Naive thymus-derived CD4-positive, alpha-beta T cell (primary cell): Measurements from ENCODE around the gene NPIPB6. TPM values are rescaled to one million over a fixed set of nuclear protein-coding genes. Genes with fewer than 3 reads are reported as not detected.

Source experiments
- ATAC-seq: fragments of 150-1000 bp; cut with Tn5 transposase; 2 replicates; pipeline ENCODE4 v1.10.0; 2021; ENCODE audit warnings: mild to moderate bottlenecking, moderate library complexity
- CTCF ChIA-PET: fragments of 350-600 bp; sonication (Branson Sonifier 250); formaldehyde crosslinking; loops from one replicate; lab custom pipeline; 2021; ENCODE audit warnings: antibody characterized with exemption; lab: Charles Lee
- POLR2A ChIA-PET: fragments of 350-600 bp; sonication (Branson Sonifier 250); formaldehyde crosslinking; loops from one replicate; lab custom pipeline; 2021; ENCODE audit warnings: antibody characterized with exemption, inconsistent platforms; lab: Charles Lee
- DNase-seq, 9 donors: peaks; one replicate each; pipeline versions ENCODE4 v3.0.0 to v3.0.0-alpha.2; 2020 to 2022; ENCODE audit warnings: mixed read lengths in 1 of 9
- H3K27ac ChIP-seq: one replicate; pipeline ENCODE4 v1.7.0; 2013; ENCODE audit warnings: mild to moderate bottlenecking, low read depth, low read length, moderate library complexity
- H3K27me3 ChIP-seq, 2 donors: one replicate each; pipeline ENCODE4 v1.7.0; 2013; ENCODE audit warnings: low read length in 2 of 2, mild to moderate bottlenecking in 2 of 2, moderate library complexity in 2 of 2; ENCODE audit not compliant: control insufficient read depth in 2 of 2, insufficient read depth in 2 of 2
- H3K36me3 ChIP-seq, 3 experiments: 1 replicate in 2 of 3; 2 replicates in 1 of 3; pipeline ENCODE4 v1.7.0; 2013; ENCODE audit warnings: low read length in 3 of 3, mild to moderate bottlenecking in 3 of 3, moderate library complexity in 1 of 3; ENCODE audit not compliant: insufficient read depth in 3 of 3, control insufficient read depth in 2 of 3
- H3K4me1 ChIP-seq, 2 donors: one replicate each; pipeline ENCODE4 v1.7.0; 2013; ENCODE audit warnings: low read length in 2 of 2, mild to moderate bottlenecking in 2 of 2, moderate library complexity in 1 of 2; ENCODE audit not compliant: control insufficient read depth in 2 of 2, insufficient read depth in 2 of 2
- H3K4me3 ChIP-seq: 2 replicates; pipeline ENCODE4 v1.7.0; 2013; ENCODE audit warnings: mild to moderate bottlenecking, low read length
- H3K9me3 ChIP-seq, 3 experiments: 1 replicate in 2 of 3; 2 replicates in 1 of 3; pipeline ENCODE4 v1.7.0; 2013; ENCODE audit warnings: low read length in 3 of 3; ENCODE audit not compliant: control insufficient read depth in 2 of 3
- H3K27ac Mint-ChIP-seq, 9 donors: one replicate each; pipeline ENCODE4 v1.8.0; 2020 to 2022; ENCODE audit warnings: mixed read lengths in 9 of 9, mild to moderate bottlenecking in 8 of 9, moderate library complexity in 5 of 9, inconsistent platforms in 2 of 9
- H3K27me3 Mint-ChIP-seq, 5 donors: one replicate each; pipeline ENCODE4 v1.8.0; 2021 to 2022; ENCODE audit warnings: mixed read lengths in 5 of 5, mild to moderate bottlenecking in 1 of 5
- H3K36me3 Mint-ChIP-seq, 5 donors: one replicate each; pipeline ENCODE4 v1.8.0; 2020 to 2022; ENCODE audit warnings: mixed read lengths in 5 of 5, mild to moderate bottlenecking in 3 of 5, inconsistent platforms in 1 of 5
- H3K4me1 Mint-ChIP-seq, 7 donors: one replicate each; pipeline ENCODE4 v1.8.0; 2020 to 2022; ENCODE audit warnings: mixed read lengths in 7 of 7, mild to moderate bottlenecking in 3 of 7, inconsistent platforms in 1 of 7
- H3K4me3 Mint-ChIP-seq, 10 donors: one replicate each; pipeline ENCODE4 v1.8.0; 2020 to 2022; ENCODE audit warnings: mild to moderate bottlenecking in 10 of 10, mixed read lengths in 10 of 10, moderate library complexity in 6 of 10, inconsistent platforms in 2 of 10
- H3K9me3 Mint-ChIP-seq, 11 donors: one replicate each; pipeline ENCODE4 v1.8.0; 2020 to 2022; ENCODE audit warnings: mixed read lengths in 11 of 11, mild to moderate bottlenecking in 4 of 11, inconsistent platforms in 1 of 11, moderate library complexity in 1 of 11
- intact Hi-C, 2 donors: fragments of 100-400 bp; cut with micrococcal nuclease; formaldehyde crosslinking; loops; one replicate each; pipeline ENCODE4 v1.15.1; 2023
- polyA plus RNA-seq, 2 donors: library from polyadenylated mRNA; unstranded; fragments of 300-500 nt; fragmentation: Illumina TruSeq; gene quantifications; one replicate each; pipeline ENCODE4 v1.2.3, GENCODE V29; 2021
- total RNA-seq, 6 experiments: library from RNA in 5 of 6; stranded (reverse) in 5 of 6; gene quantifications; 1 replicate in 5 of 6; 2 replicates in 1 of 6; pipeline ENCODE4 v1.2.3 and lab custom pipeline; 2021 to 2026

NPIPB6 gene
- total and polyA plus RNA-seq, 7 experiments from 2014 or later, result 2.5 to 7.3 (median 5.6) TPM; not detected in 2

GRCh38 chr16:28318042-28318744 lies 45.1 kb downstream of the NPIPB6 start:
- ATAC-seq (no peak), DNase-seq (no peak)
- H3K4me3 ChIP-seq, result no peak overlapping the region
- H3K4me1 ChIP-seq, result peaks cover 16 to 23% of the 10 kb centered on the region in 2 donors
- CTCF ChIA-PET, result interaction anchor here (0.6 to 5.8 kb wide), 9 partner anchors 10 to 182 kb away, joined by 3 to 124 read pairs (median 6); partner anchors contain the start of gene SBK1
- no peaks in the 10 kb centered on the region for H3K9me3 Mint-ChIP-seq
- no peaks in the 10 kb centered on the region for H3K9me3 ChIP-seq
- H3K36me3 ChIP-seq, result peaks cover 0 to 46% (median 12%) of the 10 kb centered on the region in 3 experiments
- H3K27ac Mint-ChIP-seq, result peak overlapping the region in 6 of 9 donors; percentile 5 to 79 (median 38)
- no peaks in the 10 kb centered on the region for H3K27me3 ChIP-seq
- H3K36me3 Mint-ChIP-seq, result peaks cover 0 to 25% (median 12%) of the 10 kb centered on the region in 5 donors
- no peaks in the 10 kb centered on the region for H3K27me3 Mint-ChIP-seq
- H3K27ac ChIP-seq, result no peak overlapping the region
- H3K4me3 Mint-ChIP-seq, result no peak overlapping the region
- H3K4me1 Mint-ChIP-seq, result peaks cover 6 to 41% (median 21%) of the 10 kb centered on the region in 7 donors
- intact Hi-C loops, result no loop called here
- POLR2A ChIA-PET, result interaction anchor here (0.9 to 11.7 kb wide), 2 partner anchors 15 to 38 kb away, joined by 3 to 174 read pairs; no protein-coding TSS in a partner anchor

GRCh38 chr16:28317040-28317880 lies 46.0 kb downstream of the NPIPB6 start:
- Histone ChIP-seq H3K27ac (peak overlapping the region; percentile 38), H3K4me1 (peaks cover 25 to 30% of the 10 kb centered on the region in 2 donors), H3K9me3 (no peaks in the 10 kb centered on the region), H3K36me3 (peaks cover 0 to 39% (median 12%) of the 10 kb centered on the region in 3 experiments), H3K4me3 (no peak overlapping the region), H3K27me3 (no peaks in the 10 kb centered on the region)
- intact Hi-C loops, result loop anchor here (1.0 to 2.0 kb wide), 4 partner anchors 39 to 232 kb away; no protein-coding TSS in a partner anchor
- Mint-ChIP-seq H3K27ac (peak overlapping the region; percentile 33 to 90 (median 82)), H3K27me3 (no peaks in the 10 kb centered on the region), H3K4me3 (peak overlapping the region in 7 of 10 donors; percentile 13 to 63 (median 38)), H3K4me1 (peaks cover 8 to 49% (median 28%) of the 10 kb centered on the region in 7 donors), H3K36me3 (peaks cover 0 to 24% (median 12%) of the 10 kb centered on the region in 5 donors), H3K9me3 (no peaks in the 10 kb centered on the region)
- DNase-seq (peak; percentile 45 to 82 (median 64)), ATAC-seq (peak; percentile 84)
- POLR2A ChIA-PET, result interaction anchor here (1.0 to 11.7 kb wide), 3 partner anchors 24 to 37 kb away, joined by 3 to 174 read pairs (median 6); no protein-coding TSS in a partner anchor
- CTCF ChIA-PET, result interaction anchor here (0.6 to 5.8 kb wide), 17 partner anchors 11 to 181 kb away, joined by 3 to 124 read pairs (median 3); partner anchors contain the start of genes CLN3 and SBK1

DNA sequence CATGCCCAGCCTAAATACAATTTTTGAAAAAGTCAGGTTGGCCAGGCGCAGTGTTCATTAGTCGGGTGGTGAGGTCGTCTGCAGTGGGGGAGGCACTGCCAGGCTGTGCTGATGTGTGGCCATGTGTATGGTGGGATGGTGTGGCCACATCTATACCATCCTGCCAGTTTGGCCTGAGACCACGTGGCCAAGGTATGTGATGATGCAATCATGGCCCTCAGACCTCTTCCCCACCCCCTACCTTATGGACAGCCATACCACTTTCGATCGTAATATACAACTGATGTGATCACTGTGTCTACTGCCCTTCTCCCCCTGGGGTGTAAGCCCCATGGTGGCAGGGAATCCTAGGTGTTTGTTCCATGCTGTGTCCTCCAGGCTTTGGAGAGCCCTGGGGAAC lies 47.3 kb downstream of the NPIPB6 start:
- CTCF ChIA-PET, result interaction anchor here (0.6 to 5.8 kb wide), 9 partner anchors 18 to 176 kb away, joined by 3 to 124 read pairs (median 4); partner anchors contain the start of genes CLN3 and SBK1
- intact Hi-C loops, result loop anchor here in 1 of 2 donors (2.0 kb wide), 2 partner anchors 179 to 233 kb away; no protein-coding TSS in a partner anchor
- peaks cover 37 to 42% of the 10 kb centered on the region in 2 donors for H3K4me1 ChIP-seq

GRCh38 chr16:28313587-28313986 lies 49.7 kb downstream of the NPIPB6 start:
- Mint-ChIP-seq H3K27me3 (no peaks in the 10 kb centered on the region), H3K9me3 (peaks cover 0 to 1% (median 0%) of the 10 kb centered on the region in 11 donors), H3K4me1 (peaks cover 36 to 85% (median 64%) of the 10 kb centered on the region in 7 donors), H3K4me3 (peak overlapping the region in 2 of 10 donors; percentile 9 to 15), H3K36me3 (peaks cover 0 to 21% (median 13%) of the 10 kb centered on the region in 5 donors), H3K27ac (peak overlapping the region in 7 of 9 donors; percentile 48 to 99 (median 79))
- ChIA-PET CTCF (interaction anchor here (7.0 kb wide), 1 partner anchor 34 kb away, joined by 74 read pairs; no protein-coding TSS in a partner anchor), POLR2A (interaction anchor here (10.5 to 11.7 kb wide), 2 partner anchors 17 to 33 kb away, joined by 174 to 205 read pairs; partner anchors contain the start of gene SBK1)
- intact Hi-C loops, result no loop called here
- H3K27me3 ChIP-seq, result no peaks in the 10 kb centered on the region
- peaks cover under 1 to 11% (median 6%) of the 10 kb centered on the region in 3 experiments for H3K36me3 ChIP-seq
- peaks cover 59 to 66% of the 10 kb centered on the region in 2 donors for H3K4me1 ChIP-seq
- no peaks in the 10 kb centered on the region for H3K9me3 ChIP-seq
- no peak for ATAC-seq
- no peak for DNase-seq
- no peak overlapping the region for H3K27ac ChIP-seq
- H3K4me3 ChIP-seq, result no peak overlapping the region

More for the DNA sequence above, 47.3 kb downstream of the NPIPB6 start:
- Histone ChIP-seq H3K36me3 (peaks cover 0 to 29% (median 12%) of the 10 kb centered on the region in 3 experiments), H3K27ac (no peak overlapping the region), H3K27me3 (no peaks in the 10 kb centered on the region), H3K4me3 (no peak overlapping the region), H3K9me3 (no peaks in the 10 kb centered on the region)
- Mint-ChIP-seq H3K9me3 (no peaks in the 10 kb centered on the region), H3K27ac (peak overlapping the region in 3 of 9 donors; percentile 67 to 75 (median 67)), H3K36me3 (peaks cover 0 to 24% (median 12%) of the 10 kb centered on the region in 5 donors), H3K27me3 (no peaks in the 10 kb centered on the region), H3K4me1 (peaks cover 12 to 61% (median 40%) of the 10 kb centered on the region in 7 donors), H3K4me3 (no peak overlapping the region)
- POLR2A ChIA-PET, result interaction anchor here (0.8 to 11.7 kb wide), 6 partner anchors 20 to 53 kb away, joined by 3 to 174 read pairs (median 4); no protein-coding TSS in a partner anchor
- DNase-seq (no peak), ATAC-seq (no peak)

- Histone ChIP-seq H3K4me3 (no peak overlapping the region), H3K4me1 (peaks cover 56 to 63% of the 10 kb centered on the region in 2 donors), H3K27me3 (no peaks in the 10 kb centered on the region), H3K9me3 (no peaks in the 10 kb centered on the region), H3K27ac (peak overlapping the region; percentile 77), H3K36me3 (peaks cover 0 to 6% (median 0%) of the 10 kb centered on the region in 3 experiments)
- POLR2A ChIA-PET, result interaction anchor here (0.8 to 11.7 kb wide), 3 partner anchors 9 to 32 kb away, joined by 3 to 205 read pairs (median 174); partner anchors contain the start of gene SBK1
- peak overlapping the region in 7 of 10 donors; percentile 23 to 77 (median 63) for H3K4me3 Mint-ChIP-seq
- DNase-seq (no peak), ATAC-seq (no peak)
- intact Hi-C loops, result no loop called here
- CTCF ChIA-PET, result interaction anchor here (1.1 to 7.0 kb wide), 2 partner anchors 18 to 33 kb away, joined by 4 to 74 read pairs; no protein-coding TSS in a partner anchor
- peaks cover 0 to 1% (median 0%) of the 10 kb centered on the region in 11 donors for H3K9me3 Mint-ChIP-seq
- H3K36me3 Mint-ChIP-seq, result peaks cover 0 to 17% (median 9%) of the 10 kb centered on the region in 5 donors
- no peaks in the 10 kb centered on the region for H3K27me3 Mint-ChIP-seq
- H3K4me1 Mint-ChIP-seq, result peaks cover 34 to 88% (median 67%) of the 10 kb centered on the region in 7 donors
- H3K27ac Mint-ChIP-seq, result peak overlapping the region in 8 of 9 donors; percentile 92 to 99 (median 96)
These were observed 51.0 kb downstream of the NPIPB6 start for GRCh38 chr16:28312327-28312726.
